ENCODE measurements around the gene EBP. TPM values are rescaled to one million over a fixed set of nuclear protein-coding genes. Genes with fewer than 3 reads are reported as not detected.

EBP gene
- total and polyA plus RNA-seq, 9 of the 15 experiments (the other 6 are each of a cell fraction or from before 2014, with no cell fraction given) = 228 to 987 (median 274) TPM

- 0 out of 2 replicates have a peak, but pooled peaks have one; percentile 24 for TF ChIP-seq BCOR (IDR thresholded peaks at IDR 0.05)
- TF ChIP-seq RBM25 (IDR thresholded peaks at IDR 0.05; ENCODE audit: low read depth, low read length, severe bottlenecking) = peak; percentile 52
- no peak for TF ChIP-seq NR1H2 (CRISPR knock-in tag; IDR thresholded peaks at IDR 0.05)
Observed at GRCh38 chrX:48514868-48515460, 6.6 kb upstream of the EBP start (continued).

DNA sequence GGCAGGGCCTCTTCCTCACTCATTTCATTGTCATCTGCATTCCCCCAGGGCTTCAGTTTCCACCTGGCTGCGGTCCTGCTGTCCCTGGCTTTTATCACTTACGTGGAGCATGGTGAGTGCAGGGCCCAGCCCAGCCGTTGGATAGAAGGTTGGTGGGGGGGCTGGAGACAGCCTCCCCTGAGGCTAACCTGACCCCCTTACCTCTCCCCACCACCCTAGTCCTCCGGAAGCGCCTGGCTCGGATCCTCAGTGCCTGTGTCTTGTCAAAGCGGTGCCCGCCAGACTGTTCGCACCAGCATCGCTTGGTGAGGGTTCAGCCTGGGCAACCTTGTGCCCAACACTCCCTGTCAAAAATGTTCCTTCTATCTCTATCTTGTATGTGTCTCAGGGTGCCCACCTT, 5.8 kb upstream of the EBP start:
- no peak overlapping the region for H3K4me3 ChIP-seq
- in situ Hi-C loops (cut with MboI) (no loop called here), intact Hi-C loops (cut with micrococcal nuclease) (no loop called here)
- no peaks in the 10 kb centered on the region for H3K27me3 ChIP-seq (ENCODE audit: control insufficient read depth in 2 of 2, insufficient read depth in 2 of 2, low read length in 2 of 2)
- DNase-seq (ENCODE audit: extremely low read depth in 1 of 4, low spot score in 3 of 4) (no peak), FAIRE-seq (no peak), ATAC-seq (no peak)
- no peaks in the 10 kb centered on the region for H4K20me1 ChIP-seq (replicated peaks; ENCODE audit: control insufficient read depth, insufficient read depth, low read length)
- peaks cover 17 to 29% of the 10 kb centered on the region in 2 experiments; a peak in 4 of 5 replicates for H3K4me1 ChIP-seq (replicated peaks in 1 of 2; ENCODE audit: control insufficient read depth in 2 of 2, insufficient read depth in 2 of 2, low read length in 2 of 2)
- no peak overlapping the region for H3K27ac ChIP-seq (ENCODE audit: extremely low read depth, low read depth, low read length)
- no peak for TF ChIP-seq HNRNPH1 (optimal IDR thresholded peaks at IDR 0.05; ENCODE audit: low read depth, low read length)
- no peak for TF ChIP-seq MAFG (tag; conservative IDR thresholded peaks at IDR 0.05)
- TF ChIP-seq HCFC1 (IDR thresholded peaks at IDR 0.05; ENCODE audit: low read depth, low read length) = no peak
- TF ChIP-seq, protein P1, sequence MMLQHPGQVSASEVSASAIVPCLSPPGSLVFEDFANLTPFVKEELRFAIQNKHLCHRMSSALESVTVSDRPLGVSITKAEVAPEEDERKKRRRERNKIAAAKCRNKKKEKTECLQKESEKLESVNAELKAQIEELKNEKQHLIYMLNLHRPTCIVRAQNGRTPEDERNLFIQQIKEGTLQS (IDR thresholded peaks at IDR 0.05) = no peak
- TF ChIP-seq, protein P1 (CRISPR knock-in tag; conservative IDR thresholded peaks at IDR 0.05) = no peak
- TF ChIP-seq PHF8 (IDR thresholded peaks at IDR 0.05; ENCODE audit: borderline replicate concordance, low read length) = no peak
- TF ChIP-seq CBX3 (IDR thresholded peaks at IDR 0.05; ENCODE audit: borderline replicate concordance in 1 of 2, low read length in 2 of 2) = no peak
- no peak for TF ChIP-seq ZNF436 (CRISPR knock-in tag; IDR thresholded peaks at IDR 0.05)
- H3K4me2 ChIP-seq (ENCODE audit: insufficient read depth, low read length) = no peak overlapping the region
- no peak overlapping the region for H2AFZ ChIP-seq (ENCODE audit: low read depth, low read length)
- ChIA-PET POLR2A (interaction anchor here (0.7 to 1.1 kb wide), 2 partner anchors 11 to 13 kb away, joined by 3 to 4 read pairs; no protein-coding TSS in a partner anchor), CTCF (ENCODE audit: low intra/inter-chr PET ratio) (no interaction called here)
- peak overlapping the region in 1 of 2 experiments; percentile 52; a peak in 1 of 4 replicates for H3K9ac ChIP-seq (ENCODE audit: insufficient read depth in 1 of 2, low read depth in 2 of 2, low read length in 2 of 2)
- H3K36me3 ChIP-seq (ENCODE audit: control insufficient read depth, insufficient read depth, low read length) = no peaks in the 10 kb centered on the region; the same call in 2 of the 3 replicates
- BruUV-seq (replicated peaks) = no TSS peak
- peaks cover 4% of the 10 kb centered on the region for H3K9me1 ChIP-seq (ENCODE audit: control insufficient read depth, insufficient read depth, low read length)
- no peaks in the 10 kb centered on the region for H3K9me3 ChIP-seq (replicated peaks; ENCODE audit: control insufficient read depth, insufficient read depth, low read depth, low read length)
- WGBS (ENCODE audit: insufficient coverage, low coverage, missing lambda C conversion rate) = 90% methylated on average over 6 of the region's 10 CpGs
- no peaks in the 10 kb centered on the region for H3K79me2 ChIP-seq (ENCODE audit: control insufficient read depth, insufficient read depth, low read length)
